Adipocyte (in vitro differentiated cells): ENCODE results near the gene HP.
"Not testable (repeated sequence)": the region's sequence is repeated elsewhere in the genome, so short reads cannot be mapped to it uniquely, and the experiment has no call there.

Source experiments
- DNase-seq: peaks from one replicate; pipeline ENCODE4 v3.0.0-alpha.2; 2015; ENCODE audit warnings: low read depth
- H3K27me3 ChIP-seq: replicated peaks from 2 replicates; pipeline ENCODE4 v1.7.0; 2013; ENCODE audit warnings: mild to moderate bottlenecking, low read length, moderate library complexity; ENCODE audit not compliant: control insufficient read depth, insufficient read depth
- H3K36me3 ChIP-seq: 2 replicates; pipeline ENCODE4 v1.7.0; 2013; ENCODE audit warnings: low read length, mild to moderate bottlenecking, moderate library complexity; ENCODE audit not compliant: control insufficient read depth, insufficient read depth, severe bottlenecking
- H3K4me1 ChIP-seq: 2 replicates; pipeline ENCODE4 v1.7.0; 2013; ENCODE audit warnings: mild to moderate bottlenecking, low read length, moderate library complexity; ENCODE audit not compliant: control insufficient read depth, insufficient read depth
- H3K4me3 ChIP-seq: 2 replicates; pipeline ENCODE4 v1.7.0; 2013; ENCODE audit warnings: mild to moderate bottlenecking, low read length, moderate library complexity
- H3K9ac ChIP-seq: 2 replicates; pipeline ENCODE4 v1.7.0; 2013; ENCODE audit warnings: mild to moderate bottlenecking, low read length, moderate library complexity
- H3K9me3 ChIP-seq: 2 replicates; pipeline ENCODE4 v1.7.0; 2013; ENCODE audit warnings: mild to moderate bottlenecking, low read length, moderate library complexity; ENCODE audit not compliant: control insufficient read depth

HP gene

GRCh38 chr16:72044296-72044695, 10.0 kb upstream of the HP start:
- Histone ChIP-seq H3K9ac (no peak overlapping the region), H3K4me1 (peaks cover 3% of the 10 kb centered on the region), H3K9me3 (peaks cover 4% of the 10 kb centered on the region), H3K27me3 (no peaks in the 10 kb centered on the region), H3K4me3 (no peak overlapping the region), H3K36me3 (peaks cover 18% of the 10 kb centered on the region)
- DNase-seq = no peak

- no peak for DNase-seq
- H3K36me3 ChIP-seq = peaks cover 18% of the 10 kb centered on the region
These were observed 9.4 kb upstream of the HP start for GRCh38 chr16:72044825-72045359.

GRCh38 chr16:72049110-72049509, 5.2 kb upstream of the HP start:
- Histone ChIP-seq H3K9me3 (peaks cover 4% of the 10 kb centered on the region), H3K4me1 (peaks cover 35% of the 10 kb centered on the region), H3K27me3 (no peaks in the 10 kb centered on the region), H3K4me3 (no peak overlapping the region), H3K9ac (no peak overlapping the region), H3K36me3 (no peaks in the 10 kb centered on the region)
- DNase-seq = no peak

More at GRCh38 chr16:72044825-72045359, 9.4 kb upstream of the HP start:
- H3K4me1 ChIP-seq = peaks cover 3% of the 10 kb centered on the region
- no peak overlapping the region for H3K4me3 ChIP-seq
- no peaks in the 10 kb centered on the region for H3K27me3 ChIP-seq
- no peak overlapping the region for H3K9ac ChIP-seq
- H3K9me3 ChIP-seq = peaks cover 4% of the 10 kb centered on the region

GRCh38 chr16:72050769-72051464, 3.4 kb upstream of the HP start:
- Histone ChIP-seq H3K4me1 (peaks cover 40% of the 10 kb centered on the region), H3K9ac (peak overlapping the region; percentile 66), H3K36me3 (peaks cover under 1% of the 10 kb centered on the region), H3K4me3 (peak overlapping the region; percentile 1), H3K27me3 (no peaks in the 10 kb centered on the region), H3K9me3 (peaks cover 4% of the 10 kb centered on the region)
- DNase-seq = peak; percentile 41

- Histone ChIP-seq H3K27me3 (no peaks in the 10 kb centered on the region), H3K4me3 (peak overlapping the region; percentile 54), H3K9ac (peak overlapping the region; percentile 66), H3K9me3 (peaks cover 4% of the 10 kb centered on the region), H3K36me3 (peaks cover 4% of the 10 kb centered on the region), H3K4me1 (peaks cover 42% of the 10 kb centered on the region)
- DNase-seq = no peak
These were observed 2.5 kb upstream of the HP start for GRCh38 chr16:72051818-72052217.

GRCh38 chr16:72055911-72056310, 1.6 kb downstream of the HP start:
- Histone ChIP-seq H3K27me3 (no peaks in the 10 kb centered on the region), H3K4me3 (peak overlapping the region; percentile 63), H3K36me3 (peaks cover 11% of the 10 kb centered on the region), H3K9ac (peak overlapping the region; percentile 5), H3K9me3 (no peaks in the 10 kb centered on the region), H3K4me1 (peaks cover 34% of the 10 kb centered on the region)
- DNase-seq = no peak

GRCh38 chr16:72057313-72057712, 3.0 kb downstream of the HP start:
- H3K36me3 ChIP-seq = peaks cover 11% of the 10 kb centered on the region
- H3K9me3 ChIP-seq, H3K4me3 ChIP-seq, H3K27me3 ChIP-seq, H3K9ac ChIP-seq, DNase-seq: not testable (repeated sequence)
- H3K4me1 ChIP-seq = peaks cover 21% of the 10 kb centered on the region

- Histone ChIP-seq H3K4me1 (peaks cover 12% of the 10 kb centered on the region), H3K36me3 (peaks cover 11% of the 10 kb centered on the region)
- not testable (repeated sequence) for DNase-seq, H3K4me3 ChIP-seq, H3K9me3 ChIP-seq, H3K27me3 ChIP-seq, H3K9ac ChIP-seq
These were observed 4.8 kb downstream of the HP start for GRCh38 chr16:72059060-72059459.

- Histone ChIP-seq H3K36me3 (peaks cover 11% of the 10 kb centered on the region), H3K4me1 (peaks cover 7% of the 10 kb centered on the region), H3K27me3 (no peaks in the 10 kb centered on the region), H3K9me3 (no peaks in the 10 kb centered on the region), H3K9ac (no peak overlapping the region), H3K4me3 (no peak overlapping the region)
- DNase-seq = no peak
These were observed 6.1 kb downstream of the HP start for GRCh38 chr16:72060405-72060804.

- Histone ChIP-seq H3K9me3 (no peaks in the 10 kb centered on the region), H3K27me3 (no peaks in the 10 kb centered on the region), H3K9ac (no peak overlapping the region), H3K4me3 (no peak overlapping the region), H3K36me3 (peaks cover 7% of the 10 kb centered on the region), H3K4me1 (peaks cover 4% of the 10 kb centered on the region)
- no peak for DNase-seq
These were observed 7.3 kb downstream of the HP start for GRCh38 chr16:72061564-72061963.

GRCh38 chr16:72064361-72064894, 10.1 kb downstream of the HP start:
- H3K4me1 ChIP-seq = peaks cover 7% of the 10 kb centered on the region
- H3K36me3 ChIP-seq = peaks cover 3% of the 10 kb centered on the region
- no peak overlapping the region for H3K9ac ChIP-seq
- no peaks in the 10 kb centered on the region for H3K27me3 ChIP-seq
- H3K4me3 ChIP-seq = no peak overlapping the region
- no peak for DNase-seq
- no peaks in the 10 kb centered on the region for H3K9me3 ChIP-seq
